22Rv1 (cell line): ENCODE data around the gene HBEGF.

ENCODE experiments used
- CTCF ChIP-seq: fragments of 450-650 bp; IDR thresholded peaks from 2 replicates; pipeline ENCODE4 v1.5.1; 2017; ENCODE audit warnings: mild to moderate bottlenecking
- ZFX ChIP-seq: fragments of 450-650 bp; IDR thresholded peaks from 2 replicates; pipeline ENCODE4 v1.6.1; 2017; ENCODE audit warnings: antibody characterized with exemption, borderline replicate concordance

GRCh38 chr5:140346348-140347221 is at the start of gene HBEGF:
- no peak for TF ChIP-seq ZFX
- TF ChIP-seq CTCF, result peak; percentile 77
